ENCODE measurements around the gene LIN7C.

DNA sequence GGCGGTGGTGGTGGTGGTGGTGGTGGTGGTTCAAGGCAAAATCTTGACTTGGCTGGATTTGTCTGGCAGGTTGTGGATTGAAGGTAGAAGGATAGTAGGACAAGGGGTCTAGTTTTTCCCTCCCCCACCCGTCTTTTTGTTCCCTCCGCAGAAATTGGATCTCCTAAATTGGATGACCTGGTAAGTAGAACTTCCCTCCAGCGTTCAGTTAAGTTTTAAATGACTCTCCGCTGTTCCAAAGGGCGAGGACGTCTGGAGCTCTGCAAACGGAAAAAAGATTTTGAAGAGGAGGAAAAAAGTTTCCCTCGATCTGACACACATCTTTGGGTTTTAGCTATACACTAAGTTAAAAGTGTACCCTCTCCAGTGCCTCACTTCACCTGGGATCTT lies 33.6 kb downstream of the LIN7C start:
- TF ChIP-seq POLR2AphosphoS5 (IDR thresholded peaks at IDR 0.05; ENCODE audit: borderline replicate concordance, low read depth, low read length) (no peak), EZH2 (IDR thresholded peaks at IDR 0.05) (no peak)

Data from SK-N-MC (cell line).